Caki2 (cell line): ENCODE data around the gene SFMBT2. TPM values are rescaled to one million over a fixed set of nuclear protein-coding genes. Genes with fewer than 3 reads are reported as not detected.
A peak's percentile ranks its signal among the peaks of the same experiment; 100 is the strongest.

Experiments used
- DNase-seq: peaks from one replicate; pipeline ENCODE4 v3.0.0-alpha.2; 2015; ENCODE audit warnings: low read depth
- in situ Hi-C: cut with HindIII; loops from 2 replicates; pipeline ENCODE4 v1.10.0; 2016; ENCODE audit warnings: low sequenced_read_pairs, low pct_unique_long_range_greater_than_20kb, mixed read lengths
- total RNA-seq: library from RNA; depleted of rRNA; stranded (reverse); fragments of >200 nt; shearing (Covaris generic); gene quantifications from 2 replicates; pipeline ENCODE4 v1.2.3, GENCODE V29; 2014; ENCODE audit warnings: low replicate concordance

Gene SFMBT2
- total RNA-seq, 1 experiment from 2014 or later = 0.24 TPM

DNA sequence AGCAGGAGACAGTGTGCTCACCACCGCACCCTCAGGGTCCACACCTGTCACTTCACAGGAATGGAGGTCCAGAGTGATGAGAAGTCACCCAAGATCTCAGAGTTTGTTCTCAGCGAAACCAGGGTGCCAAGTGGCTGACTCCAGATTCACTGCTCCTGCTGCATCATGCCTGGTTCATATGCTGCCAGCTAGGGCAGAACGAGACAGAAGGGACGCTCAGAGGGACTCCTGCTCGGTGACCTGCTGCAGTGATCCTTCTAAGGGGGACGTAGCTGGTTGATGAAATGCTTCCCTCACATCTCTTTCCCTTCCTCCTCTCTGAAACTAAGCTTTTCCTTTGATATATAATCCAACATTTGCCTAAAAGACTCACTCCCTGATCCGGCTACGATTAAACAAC, 248.5 kb downstream of the SFMBT2 start:
- no peak for DNase-seq
- in situ Hi-C loops = no loop called here

DNA sequence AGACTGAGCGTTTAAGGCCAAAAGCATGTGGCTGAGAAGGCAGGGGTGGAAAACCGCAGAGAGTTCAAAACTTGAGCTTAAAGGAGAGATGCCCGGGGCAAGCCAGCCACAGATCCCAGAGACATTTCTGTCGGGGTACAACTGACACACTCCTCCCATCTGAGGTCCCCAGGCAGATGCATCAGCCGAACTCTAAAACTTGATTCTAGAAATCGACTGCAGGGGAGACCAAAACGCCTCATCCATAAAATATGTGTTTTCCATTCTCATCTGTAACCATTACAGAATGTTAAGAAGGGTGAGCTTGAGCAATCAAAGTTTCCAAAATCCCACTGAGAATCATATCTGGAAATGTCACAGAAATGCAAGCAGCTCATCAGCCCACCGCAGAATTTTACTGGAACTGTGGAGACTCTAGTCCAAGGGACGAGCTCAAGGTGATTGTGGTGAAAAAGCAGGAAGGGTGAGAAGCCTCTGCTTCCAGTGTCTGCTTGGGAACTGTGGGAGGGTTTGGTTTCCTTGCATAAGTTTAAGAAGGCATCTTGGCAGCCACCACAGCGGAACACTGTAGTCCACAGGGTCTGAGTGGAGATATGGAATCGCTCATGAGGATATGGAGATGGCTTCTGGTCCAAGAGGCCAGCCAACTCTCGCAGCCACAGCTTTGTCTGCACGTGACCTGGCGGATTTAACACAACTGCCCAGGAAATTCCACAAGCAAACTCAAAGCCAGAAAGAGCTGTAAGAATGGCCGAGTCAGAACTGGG, 249.2 kb downstream of the SFMBT2 start:
- no peak for DNase-seq
- in situ Hi-C loops = no loop called here

DNA sequence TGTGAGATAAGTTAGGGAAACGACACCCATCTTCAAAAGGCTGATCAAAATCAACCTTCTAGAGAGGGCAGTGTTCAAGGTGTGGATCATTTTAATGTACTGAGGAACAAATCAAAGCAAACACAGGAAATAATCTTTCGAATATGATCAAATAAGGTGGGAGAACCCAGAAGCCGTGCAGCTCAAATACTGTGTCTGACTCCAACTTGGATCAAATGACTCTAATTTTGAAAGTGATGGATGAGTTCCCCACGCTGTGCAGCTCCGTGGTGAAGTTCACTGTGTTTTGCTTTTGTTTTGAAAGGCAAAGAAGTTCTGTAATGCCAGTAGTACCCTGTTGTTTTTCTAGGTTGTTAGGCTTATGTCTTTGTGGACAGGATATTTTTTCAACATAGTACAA, 250.9 kb downstream of the SFMBT2 start:
- DNase-seq = no peak
- in situ Hi-C loops = no loop called here

DNA sequence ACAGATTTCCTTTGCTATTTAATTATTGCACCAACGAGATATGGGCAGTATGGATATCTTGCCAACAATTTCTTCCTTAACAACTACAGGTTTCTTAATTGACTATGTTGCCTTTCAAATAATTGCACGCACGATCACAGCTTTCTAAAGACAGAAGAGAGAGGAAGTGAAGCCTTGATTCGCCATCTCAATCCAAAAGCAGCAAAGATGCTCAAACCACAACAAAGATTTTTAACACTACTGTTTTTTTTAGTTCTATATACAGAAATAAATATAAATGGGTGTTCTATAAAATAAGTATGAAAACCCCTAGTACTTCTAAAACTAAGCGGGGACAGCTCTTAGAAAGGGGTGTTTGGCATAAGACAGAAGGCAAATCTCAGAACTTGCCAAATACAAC, 251.3 kb downstream of the SFMBT2 start:
- in situ Hi-C loops = no loop called here
- no peak for DNase-seq

DNA sequence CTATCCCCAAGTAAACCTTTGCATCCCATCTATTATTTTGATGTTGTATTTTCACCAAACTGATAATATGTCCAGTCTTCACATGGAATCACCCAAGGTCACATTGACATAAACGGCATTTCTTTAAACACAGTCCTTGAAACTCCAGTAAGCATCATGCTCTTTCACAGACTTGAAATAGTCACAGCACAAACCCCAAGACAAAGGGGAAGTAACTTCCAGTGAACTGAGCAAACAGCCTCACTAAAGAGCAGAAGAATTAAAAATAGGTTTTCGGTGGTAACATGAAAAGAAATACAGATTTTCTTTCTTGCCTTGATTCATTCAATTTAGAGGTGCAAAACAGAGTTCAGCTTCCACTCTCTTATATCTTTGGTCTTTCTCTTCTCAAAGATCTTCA, 253.7 kb downstream of the SFMBT2 start:
- DNase-seq = no peak
- in situ Hi-C loops = no loop called here

DNA sequence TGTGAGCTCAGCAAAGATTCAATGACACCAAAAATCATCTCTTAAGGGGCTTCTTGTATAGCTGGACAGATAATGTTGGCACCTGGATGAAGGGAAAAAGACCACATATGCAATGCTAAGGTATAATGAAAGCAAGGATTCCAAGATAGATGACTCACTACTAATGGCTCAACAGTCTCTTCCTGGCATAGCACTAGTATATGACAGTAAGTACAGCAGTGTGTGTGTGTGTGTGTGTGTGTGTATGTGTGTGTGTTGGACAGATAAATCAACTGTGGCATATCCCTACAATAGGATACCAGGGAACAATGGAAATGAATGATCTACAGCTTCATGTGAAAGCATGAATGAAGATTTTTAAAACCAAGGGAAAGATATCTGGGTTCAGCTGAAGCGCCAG, 257.1 kb downstream of the SFMBT2 start:
- DNase-seq = peak; percentile 41
- in situ Hi-C loops = no loop called here

DNA sequence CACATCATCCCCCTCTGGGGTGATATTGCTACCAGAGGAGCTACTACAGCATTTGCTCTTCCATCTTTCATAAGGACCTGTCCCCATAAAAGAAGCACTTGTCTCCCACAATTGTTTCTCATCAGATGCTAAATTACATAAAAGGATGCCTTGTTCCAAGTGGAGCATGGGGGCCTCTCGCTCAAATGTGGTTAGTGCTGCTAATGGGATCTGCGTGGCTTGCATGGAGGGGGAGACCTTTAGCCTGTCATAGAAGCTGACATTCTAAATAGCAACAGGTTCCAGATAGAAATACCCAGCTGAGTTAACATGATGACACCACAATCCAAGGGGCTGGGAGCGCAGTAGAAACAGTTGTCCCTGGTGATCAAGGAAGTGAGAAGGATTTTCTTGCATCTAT, 257.9 kb downstream of the SFMBT2 start:
- DNase-seq = no peak
- in situ Hi-C loops = no loop called here

DNA sequence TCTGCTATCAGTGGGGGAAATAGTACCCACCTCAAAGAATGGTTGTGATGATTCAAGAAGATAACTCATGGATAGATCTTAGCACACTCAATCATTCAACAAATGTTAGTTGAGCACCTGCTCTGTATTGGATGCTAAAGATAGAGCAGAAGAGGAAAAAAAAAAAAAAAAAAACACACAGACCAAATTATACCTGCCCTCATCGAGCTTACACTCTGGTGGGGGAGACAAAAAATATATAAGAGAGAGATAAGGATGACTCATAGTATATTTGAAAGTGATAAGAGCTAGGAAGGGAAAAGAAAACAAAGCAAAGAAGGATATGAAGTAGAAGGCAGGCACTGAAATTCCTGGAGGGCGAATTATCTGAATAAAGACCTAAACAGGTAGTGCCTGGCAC, 258.5 kb downstream of the SFMBT2 start:
- DNase-seq = no peak
- in situ Hi-C loops = no loop called here

DNA sequence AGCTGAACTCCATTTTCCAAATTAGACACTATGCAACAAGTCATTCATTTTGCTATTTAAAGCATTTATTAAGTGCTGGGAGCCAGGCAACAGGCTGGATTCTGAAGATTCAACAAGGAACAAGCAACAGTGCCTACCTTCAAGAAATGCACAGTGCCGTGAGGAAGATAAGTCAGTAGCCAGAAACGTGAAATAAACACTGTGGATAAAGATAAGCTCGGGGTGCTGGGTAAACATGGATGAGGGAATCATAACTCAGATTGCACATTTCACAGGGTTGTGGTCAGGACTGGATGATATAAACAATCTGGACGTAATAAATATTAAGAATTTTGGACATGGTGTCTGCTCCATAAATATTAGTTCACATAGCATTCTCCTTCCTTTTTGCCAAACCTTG, 259.3 kb downstream of the SFMBT2 start:
- no peak for DNase-seq
- in situ Hi-C loops = no loop called here

DNA sequence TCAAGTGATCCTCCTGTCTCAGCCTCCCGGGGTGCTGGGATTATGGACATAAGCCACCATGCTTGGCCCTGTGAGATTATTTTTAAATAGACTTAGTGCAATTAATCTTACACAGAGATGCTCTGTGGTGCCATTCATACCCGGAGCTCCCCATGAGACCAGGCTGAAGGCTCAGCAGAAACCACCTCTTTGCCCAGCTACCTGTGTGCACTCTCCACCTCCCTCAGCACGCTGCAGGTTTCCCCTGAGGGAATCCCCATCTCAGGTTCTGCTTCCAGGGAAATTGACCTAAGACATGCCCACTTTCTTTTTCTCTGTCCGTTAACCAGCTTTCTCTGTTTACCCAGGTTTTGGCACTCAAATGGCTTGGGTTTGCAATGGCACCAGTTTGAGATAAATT, 260.5 kb downstream of the SFMBT2 start:
- no peak for DNase-seq
- in situ Hi-C loops = no loop called here

DNA sequence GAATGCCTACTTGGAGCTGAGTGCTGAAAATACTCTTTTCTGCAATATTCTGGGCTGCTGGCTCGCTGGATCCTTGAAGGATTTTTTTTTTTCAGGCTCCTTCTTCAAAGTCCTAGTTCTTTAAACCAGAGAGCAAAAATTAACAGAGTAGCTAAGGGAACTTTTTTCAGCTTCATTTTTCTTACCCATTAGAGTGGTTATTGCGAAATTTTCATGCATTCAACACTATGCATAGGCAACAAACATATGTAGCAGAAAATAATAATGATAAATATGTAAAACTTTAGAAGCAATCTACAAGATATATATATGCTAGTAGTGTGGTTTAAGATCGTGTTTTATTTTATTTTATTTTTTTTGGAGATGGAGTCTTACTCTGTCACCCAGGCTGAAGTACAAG, 264.6 kb downstream of the SFMBT2 start:
- in situ Hi-C loops = no loop called here
- no peak for DNase-seq

DNA sequence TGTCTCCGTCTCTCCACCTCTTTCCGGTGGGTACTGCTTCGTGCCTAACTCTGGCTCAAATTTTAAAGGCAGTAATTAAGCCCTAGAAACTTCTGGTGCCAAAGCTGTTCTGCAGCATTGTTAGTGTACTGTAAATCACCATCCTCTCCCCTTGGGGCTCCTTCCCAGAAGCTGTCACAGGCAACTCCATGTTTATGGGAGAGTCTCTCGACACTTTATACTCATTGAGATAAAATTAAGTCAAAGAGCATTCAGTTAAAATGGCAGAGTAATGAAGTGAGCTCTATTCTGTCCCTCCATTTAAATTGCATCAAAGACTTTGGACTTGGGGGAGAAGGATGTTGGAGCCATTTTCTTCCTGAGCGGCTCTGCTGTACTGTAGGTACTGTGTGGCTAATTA, 274.8 kb downstream of the SFMBT2 start:
- DNase-seq = no peak
- in situ Hi-C loops = no loop called here

DNA sequence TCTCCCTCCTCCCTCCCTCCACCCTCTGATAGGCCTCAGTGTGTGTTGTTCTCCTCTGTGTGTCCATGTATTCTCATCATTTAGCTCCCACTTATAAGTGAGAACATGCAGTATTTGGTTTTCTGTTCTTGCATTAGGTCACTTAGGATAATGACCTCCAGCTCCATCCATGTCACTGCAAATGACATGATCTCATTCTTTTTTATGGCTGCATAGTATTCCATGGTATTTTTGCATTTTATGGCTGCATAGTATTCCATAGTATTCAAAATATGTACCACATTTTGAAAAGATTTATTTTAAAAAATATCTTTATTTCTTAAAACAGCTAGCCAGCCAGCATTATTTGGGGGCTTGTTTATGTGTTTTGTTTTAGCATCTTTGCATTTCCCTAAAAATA, 275.6 kb downstream of the SFMBT2 start:
- in situ Hi-C loops = no loop called here

DNA sequence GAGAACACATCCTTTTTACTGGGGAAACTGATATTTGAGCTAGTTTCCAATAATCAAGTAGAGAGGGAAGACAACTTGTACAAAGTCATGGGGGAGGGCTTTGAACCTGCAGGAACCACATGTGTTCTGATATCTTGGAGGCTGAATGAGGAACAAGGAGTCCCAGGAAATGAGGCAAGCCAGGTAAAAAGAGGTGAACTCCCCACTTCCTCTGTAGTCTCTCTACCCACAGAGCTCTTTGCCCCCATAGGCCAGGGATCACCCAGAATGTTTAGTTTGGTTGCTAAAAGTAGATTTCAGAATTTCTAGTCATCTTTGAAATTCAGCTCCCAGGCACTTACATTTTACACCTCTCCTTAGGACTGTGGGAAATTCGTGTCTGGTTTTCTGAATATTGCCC, 276.4 kb downstream of the SFMBT2 start:
- in situ Hi-C loops = no loop called here
- no peak for DNase-seq

More for the DNA sequence above, 275.6 kb downstream of the SFMBT2 start:
- DNase-seq = no peak

DNA sequence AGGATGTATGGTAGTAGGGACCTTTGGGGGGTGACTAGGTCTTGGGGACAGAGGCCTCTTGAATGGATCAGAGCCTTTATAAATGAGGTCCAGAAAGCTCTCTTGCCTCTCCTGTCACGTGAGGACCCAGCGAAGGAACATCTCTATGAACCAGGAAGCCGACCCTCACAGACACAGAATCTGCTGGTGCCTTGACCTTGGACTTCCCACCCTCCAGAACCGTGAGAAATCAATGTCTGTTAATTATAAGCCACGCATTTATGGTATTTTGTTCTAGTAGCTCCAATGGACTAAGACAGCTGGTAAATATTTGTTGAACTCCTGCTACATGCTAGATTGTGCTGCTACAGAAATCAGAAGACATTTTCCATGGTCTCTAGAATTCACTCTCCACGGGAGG, 276.9 kb downstream of the SFMBT2 start:
- DNase-seq = no peak
- in situ Hi-C loops = no loop called here

DNA sequence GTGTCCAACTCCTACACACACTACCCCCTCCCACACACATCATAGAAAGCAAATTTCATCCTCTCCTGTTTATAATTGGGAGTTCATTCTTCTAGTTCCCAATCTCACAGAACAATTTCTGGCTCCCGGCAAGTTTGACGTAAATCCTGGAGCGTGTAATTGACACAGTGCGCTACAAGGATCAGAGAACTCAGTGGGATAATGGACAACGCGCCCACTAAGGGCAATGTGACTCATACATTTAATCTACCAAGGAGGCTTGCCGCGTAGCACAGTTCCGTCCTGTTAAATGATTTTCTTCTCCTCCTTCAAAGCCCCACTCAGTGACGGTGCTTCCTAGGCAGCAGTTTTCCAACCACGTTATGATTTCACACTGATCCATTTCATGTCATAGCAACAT, 277.6 kb downstream of the SFMBT2 start:
- DNase-seq = no peak
- in situ Hi-C loops = no loop called here

DNA sequence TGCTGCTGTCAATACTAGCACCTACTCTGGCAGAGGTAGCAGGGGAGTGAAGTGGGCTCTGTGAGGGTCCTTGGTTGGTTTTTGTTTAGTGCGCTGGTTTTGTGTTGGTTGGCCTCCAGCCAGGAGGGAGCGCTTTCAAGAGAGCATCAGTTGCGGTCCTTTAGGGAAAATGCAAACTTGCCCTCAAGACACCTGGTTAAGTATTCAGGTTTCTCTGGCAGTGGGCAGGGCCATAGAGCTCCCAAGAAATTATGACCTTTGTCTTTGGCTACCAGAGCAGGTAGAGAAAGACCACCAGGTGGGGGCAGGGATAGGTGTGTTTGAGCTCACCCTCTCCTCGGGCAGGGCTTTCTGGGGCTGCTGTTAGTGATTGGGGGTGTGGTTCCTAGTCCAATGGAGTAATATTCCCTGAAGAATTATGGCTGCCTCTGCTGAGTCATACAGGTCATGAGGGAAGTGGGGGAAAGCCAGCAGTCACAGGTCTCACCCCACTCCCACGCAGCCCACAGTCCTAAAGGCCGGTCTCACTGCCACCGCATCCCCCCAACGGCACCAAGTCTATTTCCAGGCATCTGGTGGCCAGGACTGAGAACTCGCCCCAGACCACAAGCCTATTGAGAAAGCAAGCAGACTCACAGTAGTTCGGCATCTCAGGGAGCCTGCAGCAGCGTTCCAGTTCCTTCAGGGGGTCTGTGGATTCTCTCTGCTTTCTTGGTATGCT, 280.5 kb downstream of the SFMBT2 start:
- in situ Hi-C loops = no loop called here

DNA sequence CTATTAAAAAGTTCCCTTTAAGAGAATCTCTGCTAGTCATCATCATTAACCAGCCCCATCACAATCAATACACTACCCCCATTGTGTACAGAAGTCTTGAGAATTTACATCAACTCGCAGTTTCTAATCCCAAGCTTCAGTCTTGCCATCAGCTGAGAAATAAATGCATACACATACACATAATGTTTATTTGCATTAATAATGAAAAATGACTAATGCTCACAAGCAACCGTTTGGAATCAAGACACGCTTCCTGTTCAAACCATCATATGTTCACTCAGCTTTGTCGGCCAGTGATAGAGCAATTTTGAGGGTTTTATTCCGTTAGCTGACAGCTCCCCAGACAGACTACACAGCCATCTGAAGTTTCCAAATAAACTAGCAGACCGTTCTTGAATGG, 287.1 kb downstream of the SFMBT2 start:
- in situ Hi-C loops = no loop called here
- no peak for DNase-seq

More for the DNA sequence above, 280.5 kb downstream of the SFMBT2 start:
- no peak for DNase-seq

DNA sequence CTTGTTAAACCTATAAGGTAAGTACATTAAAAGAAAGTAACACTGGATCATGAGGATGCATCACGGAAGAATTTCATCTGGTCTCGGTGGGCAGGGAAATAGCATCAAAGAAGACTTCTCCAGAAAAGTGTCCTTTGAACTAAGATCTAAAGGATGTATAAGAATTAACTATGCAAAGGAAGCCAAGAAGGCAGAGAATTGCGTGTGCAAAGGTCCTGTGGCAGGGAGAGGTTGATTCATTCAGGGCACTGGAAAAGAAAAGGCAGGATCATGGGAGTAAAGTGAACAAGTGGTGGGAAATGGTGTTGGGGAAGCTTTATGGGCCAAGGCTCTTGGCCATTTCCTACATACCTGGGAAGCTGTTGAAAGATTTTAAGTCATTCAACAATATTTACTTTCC, 288.3 kb downstream of the SFMBT2 start:
- in situ Hi-C loops = no loop called here
- no peak for DNase-seq
